ENCODE data around the gene TERT. TPM values are rescaled to one million over a fixed set of nuclear protein-coding genes. Genes with fewer than 3 reads are reported as not detected.

Gene TERT
- total RNA-seq, 1 donor from 2014 or later: not detected

DNA sequence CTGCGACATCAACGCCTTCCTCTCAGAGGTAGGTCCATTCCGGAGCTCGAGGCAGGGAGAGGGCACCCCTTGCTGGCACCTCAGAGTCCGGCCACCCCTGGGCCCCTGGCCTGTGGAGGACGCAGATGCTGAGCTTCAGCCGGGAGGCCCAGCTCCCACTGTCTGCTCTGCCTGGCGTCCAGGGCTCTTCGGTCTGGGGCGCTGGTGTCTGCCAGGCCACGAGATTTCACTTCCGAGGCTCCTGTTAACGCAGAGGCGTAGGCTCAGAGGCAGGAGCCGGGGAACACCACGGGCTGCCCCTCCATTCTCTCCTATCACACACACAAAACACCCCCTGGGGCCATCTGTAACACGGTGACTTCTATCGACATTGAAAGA is 78.0 kb downstream of the TERT start:
- TF ChIP-seq, protein P1, sequence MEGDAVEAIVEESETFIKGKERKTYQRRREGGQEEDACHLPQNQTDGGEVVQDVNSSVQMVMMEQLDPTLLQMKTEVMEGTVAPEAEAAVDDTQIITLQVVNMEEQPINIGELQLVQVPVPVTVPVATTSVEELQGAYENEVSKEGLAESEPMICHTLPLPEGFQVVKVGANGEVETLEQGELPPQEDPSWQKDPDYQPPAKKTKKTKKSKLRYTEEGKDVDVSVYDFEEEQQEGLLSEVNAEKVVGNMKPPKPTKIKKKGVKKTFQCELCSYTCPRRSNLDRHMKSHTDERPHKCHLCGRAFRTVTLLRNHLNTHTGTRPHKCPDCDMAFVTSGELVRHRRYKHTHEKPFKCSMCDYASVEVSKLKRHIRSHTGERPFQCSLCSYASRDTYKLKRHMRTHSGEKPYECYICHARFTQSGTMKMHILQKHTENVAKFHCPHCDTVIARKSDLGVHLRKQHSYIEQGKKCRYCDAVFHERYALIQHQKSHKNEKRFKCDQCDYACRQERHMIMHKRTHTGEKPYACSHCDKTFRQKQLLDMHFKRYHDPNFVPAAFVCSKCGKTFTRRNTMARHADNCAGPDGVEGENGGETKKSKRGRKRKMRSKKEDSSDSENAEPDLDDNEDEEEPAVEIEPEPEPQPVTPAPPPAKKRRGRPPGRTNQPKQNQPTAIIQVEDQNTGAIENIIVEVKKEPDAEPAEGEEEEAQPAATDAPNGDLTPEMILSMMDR (IDR thresholded peaks at IDR 0.05): no peak
- Histone ChIP-seq H3K36me3 (no peaks in the 10 kb centered on the region), H3K27ac (no peak overlapping the region), H3K27me3 (no peaks in the 10 kb centered on the region), H3K4me1 (no peaks in the 10 kb centered on the region), H3K4me3 (no peak overlapping the region), H3K9me3 (no peaks in the 10 kb centered on the region)
- DNase-seq (ENCODE audit: low spot score in 2 of 2): no peak
- intact Hi-C loops (cut with DNase I): no loop called here

DNA sequence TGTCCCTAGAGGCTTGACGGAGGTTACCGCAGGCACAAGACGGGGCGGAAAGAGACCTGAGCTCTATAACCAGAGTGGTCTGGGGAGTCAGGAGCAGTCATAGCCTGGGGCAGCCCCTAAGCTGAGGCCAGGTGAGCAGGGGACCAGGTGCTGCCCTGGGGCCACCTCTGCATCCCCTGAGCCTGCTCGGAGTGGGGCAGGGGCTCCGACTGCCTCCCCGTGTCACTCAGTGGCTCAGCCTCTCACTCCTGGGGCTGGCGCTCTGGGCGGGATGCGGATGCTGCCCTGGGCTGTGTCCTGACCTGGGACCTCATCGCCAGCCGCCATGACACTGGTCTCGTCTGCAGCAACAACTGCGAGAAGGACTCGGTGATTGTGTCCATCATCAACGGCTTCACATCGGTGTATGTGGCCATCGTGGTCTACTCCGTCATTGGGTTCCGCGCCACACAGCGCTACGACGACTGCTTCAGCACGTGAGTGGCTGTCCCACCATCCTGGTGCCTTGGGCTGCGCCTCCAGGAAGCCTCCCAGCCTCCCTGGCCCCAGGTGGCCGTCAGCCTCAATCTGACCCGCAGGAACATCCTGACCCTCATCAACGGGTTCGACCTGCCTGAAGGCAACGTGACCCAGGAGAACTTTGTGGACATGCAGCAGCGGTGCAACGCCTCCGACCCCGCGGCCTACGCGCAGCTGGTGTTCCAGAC is 78.5 kb downstream of the TERT start:
- Histone ChIP-seq H3K4me1 (no peaks in the 10 kb centered on the region), H3K36me3 (no peaks in the 10 kb centered on the region), H3K4me3 (no peak overlapping the region), H3K9me3 (no peaks in the 10 kb centered on the region), H3K27me3 (no peaks in the 10 kb centered on the region), H3K27ac (no peak overlapping the region)
- TF ChIP-seq, protein P1 (IDR thresholded peaks at IDR 0.05): no peak
- intact Hi-C loops (cut with DNase I): no loop called here
- DNase-seq (ENCODE audit: low spot score in 2 of 2): no peak

DNA sequence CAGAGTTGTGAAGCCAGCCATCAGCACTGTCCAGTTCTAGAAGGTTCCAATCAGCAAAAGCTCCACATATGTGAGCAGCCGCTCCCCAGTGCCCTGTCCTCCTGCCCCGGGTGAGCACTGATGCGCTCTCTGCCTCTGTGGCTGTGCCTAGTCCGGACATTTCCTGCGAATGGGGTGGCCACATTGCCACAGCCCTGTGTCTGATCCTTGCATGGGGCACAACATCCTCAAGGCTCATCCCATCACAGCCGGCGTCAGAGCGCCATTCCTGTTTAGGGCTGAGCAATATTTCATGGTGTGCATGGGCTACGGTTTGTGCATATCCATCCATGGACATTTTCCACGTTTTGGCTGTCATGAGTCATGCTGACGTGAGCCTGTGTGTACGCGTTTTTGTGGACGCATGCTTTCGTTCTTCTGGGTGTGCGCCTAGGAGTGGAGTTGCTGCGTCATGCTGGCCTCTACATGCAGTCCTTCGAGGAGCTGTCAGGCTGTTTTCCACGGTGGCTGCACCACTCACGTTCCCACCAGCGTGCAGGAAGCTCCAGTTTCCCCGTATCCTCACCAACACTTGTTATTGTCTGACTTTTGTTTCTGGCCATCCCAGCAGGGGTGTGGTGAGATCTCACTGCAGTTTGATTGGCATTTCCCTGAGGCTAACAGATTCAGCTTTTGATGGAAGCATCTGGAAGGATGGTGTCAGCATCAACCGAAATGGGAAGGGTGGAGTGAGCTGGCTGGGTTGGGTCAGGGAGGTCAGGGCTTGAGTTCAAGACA is 79.4 kb downstream of the TERT start:
- no peak overlapping the region for H3K27ac ChIP-seq
- no peak overlapping the region for H3K4me3 ChIP-seq
- H3K4me1 ChIP-seq: no peaks in the 10 kb centered on the region
- TF ChIP-seq, protein P1 (IDR thresholded peaks at IDR 0.05): no peak
- no peaks in the 10 kb centered on the region for H3K36me3 ChIP-seq
- intact Hi-C loops (cut with DNase I): no loop called here
- no peaks in the 10 kb centered on the region for H3K9me3 ChIP-seq
- H3K27me3 ChIP-seq: no peaks in the 10 kb centered on the region
- no peak for DNase-seq (ENCODE audit: low spot score in 2 of 2)

DNA sequence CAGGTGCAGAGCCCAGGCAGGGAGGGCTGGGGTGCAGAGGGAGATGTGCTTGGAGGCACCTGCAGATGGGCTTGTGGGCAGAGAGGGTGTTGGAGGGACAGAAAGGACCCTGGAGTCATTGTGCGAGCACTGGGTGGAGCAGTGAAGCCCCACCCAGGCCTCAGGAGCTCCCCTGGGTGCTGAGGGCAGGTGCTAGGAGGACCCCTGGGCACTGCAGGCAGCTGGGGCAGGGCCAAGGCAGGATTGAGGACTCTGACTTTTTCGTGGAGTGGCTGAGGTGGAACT is 80.0 kb downstream of the TERT start:
- no peaks in the 10 kb centered on the region for H3K9me3 ChIP-seq
- no peak overlapping the region for H3K27ac ChIP-seq
- TF ChIP-seq, protein P1 (IDR thresholded peaks at IDR 0.05): no peak
- H3K27me3 ChIP-seq: no peaks in the 10 kb centered on the region
- intact Hi-C loops (cut with DNase I): no loop called here
- H3K36me3 ChIP-seq: no peaks in the 10 kb centered on the region
- DNase-seq (ENCODE audit: low spot score in 2 of 2): no peak
- no peak overlapping the region for H3K4me3 ChIP-seq
- no peaks in the 10 kb centered on the region for H3K4me1 ChIP-seq

DNA sequence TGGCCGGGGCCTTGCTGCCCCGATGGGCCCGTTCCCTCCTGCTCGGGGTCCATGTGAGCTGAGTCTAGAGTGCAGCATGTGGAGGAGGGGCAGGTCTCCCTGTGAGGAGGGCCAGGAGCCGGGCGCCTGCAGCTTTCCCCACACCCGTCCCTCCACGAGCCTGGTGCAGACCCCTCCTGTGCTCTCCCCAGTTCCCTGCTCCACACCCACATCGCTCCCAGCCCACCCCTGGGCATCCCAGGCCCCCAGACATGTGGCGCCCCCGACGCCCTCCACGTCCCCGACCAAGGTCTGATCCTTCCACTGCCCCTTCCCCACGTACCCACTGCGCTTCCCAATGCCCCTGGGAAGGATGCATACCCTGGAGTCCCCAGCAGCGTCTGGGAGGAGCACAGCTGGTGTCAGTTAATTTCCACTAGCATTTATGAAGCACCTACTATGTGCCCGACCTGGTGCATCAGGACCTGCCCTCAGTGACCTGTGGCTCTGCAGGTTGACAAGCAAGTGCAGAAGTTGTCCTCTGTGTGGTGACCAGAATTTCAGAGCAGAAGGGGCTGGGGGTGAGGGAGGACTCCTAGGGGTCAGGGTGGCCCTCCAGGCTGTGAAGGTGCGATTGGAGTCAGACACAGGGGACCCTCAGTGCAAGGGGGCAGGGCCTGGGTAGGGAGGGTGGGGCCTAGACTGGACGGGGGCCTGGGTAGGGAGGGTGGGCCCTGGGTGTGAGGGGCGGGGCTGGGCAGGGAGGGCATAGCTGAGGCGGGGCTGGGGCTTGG is 80.5 kb downstream of the TERT start:
- Histone ChIP-seq H3K36me3 (no peaks in the 10 kb centered on the region), H3K9me3 (no peaks in the 10 kb centered on the region), H3K27ac (no peak overlapping the region), H3K27me3 (no peaks in the 10 kb centered on the region), H3K4me3 (no peak overlapping the region), H3K4me1 (no peaks in the 10 kb centered on the region)
- no peak for DNase-seq (ENCODE audit: low spot score in 2 of 2)
- TF ChIP-seq, protein P1 (IDR thresholded peaks at IDR 0.05): no peak
- intact Hi-C loops (cut with DNase I): no loop called here
